Daoy (cell line): ENCODE measurements around the gene SC5D. TPM values are rescaled to one million over a fixed set of nuclear protein-coding genes. Genes with fewer than 3 reads are reported as not detected.

ENCODE experiments used
- DNase-seq: peaks from one replicate; pipeline ENCODE4 v3.0.0-alpha.2; 2015; ENCODE audit warnings: low read depth
- total RNA-seq: library from RNA; depleted of rRNA; stranded (reverse); fragments of >200 nt; shearing (Covaris generic); gene quantifications from 2 replicates; pipeline ENCODE4 v1.2.3, GENCODE V29; 2014

The SC5D gene
- total RNA-seq, 1 experiment from 2014 or later: 39.3 TPM

GRCh38 chr11:121291896-121292494 is 576 bp upstream of the SC5D start:
- peak; percentile 4 for DNase-seq

DNA sequence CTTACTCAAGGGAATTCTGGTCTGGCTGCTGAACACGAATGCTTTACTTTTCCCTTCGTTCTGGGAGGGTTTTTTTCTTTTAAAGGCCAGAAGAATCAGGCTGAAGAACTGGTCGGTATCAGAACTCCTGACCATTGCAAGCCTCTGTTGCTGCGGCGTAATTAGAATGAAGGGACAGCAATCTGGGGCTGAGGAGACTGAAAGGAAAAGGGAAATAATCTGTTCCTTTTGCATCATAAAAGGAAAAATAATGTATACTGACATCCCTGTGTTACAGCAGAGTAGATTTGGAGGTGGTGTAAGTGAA is 670 bp downstream of the SC5D start:
- DNase-seq: no peak

GRCh38 chr11:121295246-121296029 is 2.9 kb downstream of the SC5D start:
- DNase-seq: no peak

- DNase-seq: no peak
Measured at GRCh38 chr11:121297872-121298271, 5.3 kb downstream of the SC5D start.

GRCh38 chr11:121298774-121299173 is 6.2 kb downstream of the SC5D start:
- DNase-seq: no peak

GRCh38 chr11:121299417-121299816 is 6.8 kb downstream of the SC5D start:
- DNase-seq: no peak

- no peak for DNase-seq
Measured at GRCh38 chr11:121300313-121300971, 7.9 kb downstream of the SC5D start.

DNA sequence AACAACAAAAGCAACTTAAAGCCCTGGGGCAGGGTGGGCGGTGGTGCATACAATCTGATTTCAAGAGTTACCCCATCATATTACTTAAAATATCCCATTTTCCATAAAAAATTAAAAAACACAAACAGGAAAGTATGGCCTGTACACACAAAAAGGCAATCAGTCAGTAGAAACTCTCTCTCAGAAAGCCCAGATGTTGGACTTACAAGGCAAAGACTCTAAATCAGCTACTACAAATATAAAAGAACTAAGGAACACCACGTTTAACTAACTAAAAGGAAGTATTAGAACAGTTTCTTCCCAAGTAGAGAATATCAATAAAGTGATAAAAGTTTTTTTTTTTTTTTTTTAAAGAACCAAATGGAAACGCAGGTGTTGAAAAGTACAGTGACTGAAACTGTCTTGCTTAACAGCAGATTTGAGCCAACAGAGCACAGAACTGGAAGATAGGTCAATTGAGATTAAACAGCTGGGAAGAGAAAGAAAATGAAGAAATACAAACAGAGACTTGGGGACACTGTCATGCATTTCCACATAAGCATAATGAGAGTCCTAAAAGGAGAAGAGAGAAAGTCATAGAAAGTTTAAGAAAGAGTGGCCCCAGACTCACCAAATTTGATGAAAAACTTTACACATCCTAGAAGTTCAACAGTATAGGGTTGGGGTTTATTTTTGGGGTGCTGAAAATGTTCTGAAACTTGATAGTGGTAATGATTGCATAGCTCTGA is 8.6 kb downstream of the SC5D start:
- DNase-seq: no peak

DNA sequence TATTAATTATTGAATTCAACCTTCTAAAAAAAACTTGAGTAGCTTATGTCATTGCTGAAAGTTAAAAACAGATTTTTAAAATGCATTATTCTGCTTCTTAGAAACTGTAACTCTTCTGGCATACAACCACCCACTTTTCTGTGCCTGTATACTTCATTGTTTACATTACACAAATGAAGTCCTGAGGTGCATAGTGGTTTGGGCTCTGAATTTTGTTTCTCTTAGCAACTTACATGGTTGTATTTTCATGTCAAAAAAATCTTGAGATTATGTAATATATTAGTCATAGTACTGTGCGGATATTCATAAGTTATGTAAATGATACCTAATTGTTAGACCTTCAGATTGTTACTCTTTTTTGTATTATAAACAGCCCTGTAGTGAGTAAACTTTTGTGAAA is 12.2 kb downstream of the SC5D start:
- no peak for DNase-seq

DNA sequence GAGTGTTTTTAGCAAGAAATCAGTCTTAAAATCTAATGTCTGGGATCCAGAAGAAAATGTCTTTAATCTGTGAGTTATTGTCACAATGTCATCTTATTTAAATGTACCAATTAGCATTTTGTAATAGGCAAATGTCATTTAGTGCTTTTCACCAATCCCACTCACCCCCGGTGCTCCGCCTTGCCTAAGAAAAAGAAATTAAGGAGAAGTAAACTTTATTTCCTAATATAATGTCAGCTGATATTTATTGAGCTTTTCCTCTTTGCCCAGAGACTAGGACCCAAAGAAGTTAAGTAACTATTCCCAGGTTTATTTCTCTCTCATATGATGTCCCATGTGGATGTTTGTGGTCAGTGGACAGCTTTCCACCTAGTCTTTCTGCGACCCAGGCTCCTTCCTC is 16.2 kb downstream of the SC5D start:
- DNase-seq: no peak

GRCh38 chr11:121309688-121310087 is 17.1 kb downstream of the SC5D start:
- no peak for DNase-seq

- DNase-seq: no peak
Measured at GRCh38 chr11:121310908-121311307, 18.3 kb downstream of the SC5D start.

DNA sequence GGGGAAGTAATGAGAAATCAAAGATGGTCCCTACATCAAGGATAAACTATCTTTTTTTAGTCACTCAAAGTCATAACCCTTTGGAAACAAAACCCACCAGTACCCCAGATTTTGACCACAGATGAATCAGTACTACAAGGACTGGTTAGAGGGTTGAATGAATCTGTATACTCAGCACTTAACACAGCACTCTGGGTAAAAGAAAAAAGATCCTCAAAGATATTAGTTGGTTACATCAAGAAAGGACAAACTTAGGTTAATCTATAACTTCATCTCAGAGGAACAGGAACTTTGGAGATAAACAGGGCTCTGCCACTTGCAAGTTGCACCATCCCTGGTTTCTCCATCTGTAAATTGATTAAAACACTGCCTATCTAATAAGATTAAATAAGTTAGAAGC is 18.8 kb downstream of the SC5D start:
- no peak for DNase-seq

DNA sequence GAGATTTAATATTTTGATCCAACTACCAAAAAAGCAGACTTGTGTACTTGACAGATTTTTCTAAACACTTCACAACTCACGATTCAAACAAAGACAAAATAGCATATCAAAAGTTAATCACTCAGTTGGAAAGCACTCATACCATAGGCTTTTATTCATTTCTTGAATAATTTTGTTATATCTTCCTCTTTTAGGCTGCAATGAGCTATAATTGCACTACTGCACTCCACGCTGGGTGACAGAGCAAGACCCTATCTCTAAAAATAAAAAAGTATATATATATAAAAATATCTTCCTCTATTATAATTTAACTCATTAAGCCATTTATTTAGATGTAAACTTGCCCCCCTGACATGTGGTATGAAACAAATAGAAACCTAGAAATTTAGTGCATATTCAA is 19.9 kb downstream of the SC5D start:
- no peak for DNase-seq

DNA sequence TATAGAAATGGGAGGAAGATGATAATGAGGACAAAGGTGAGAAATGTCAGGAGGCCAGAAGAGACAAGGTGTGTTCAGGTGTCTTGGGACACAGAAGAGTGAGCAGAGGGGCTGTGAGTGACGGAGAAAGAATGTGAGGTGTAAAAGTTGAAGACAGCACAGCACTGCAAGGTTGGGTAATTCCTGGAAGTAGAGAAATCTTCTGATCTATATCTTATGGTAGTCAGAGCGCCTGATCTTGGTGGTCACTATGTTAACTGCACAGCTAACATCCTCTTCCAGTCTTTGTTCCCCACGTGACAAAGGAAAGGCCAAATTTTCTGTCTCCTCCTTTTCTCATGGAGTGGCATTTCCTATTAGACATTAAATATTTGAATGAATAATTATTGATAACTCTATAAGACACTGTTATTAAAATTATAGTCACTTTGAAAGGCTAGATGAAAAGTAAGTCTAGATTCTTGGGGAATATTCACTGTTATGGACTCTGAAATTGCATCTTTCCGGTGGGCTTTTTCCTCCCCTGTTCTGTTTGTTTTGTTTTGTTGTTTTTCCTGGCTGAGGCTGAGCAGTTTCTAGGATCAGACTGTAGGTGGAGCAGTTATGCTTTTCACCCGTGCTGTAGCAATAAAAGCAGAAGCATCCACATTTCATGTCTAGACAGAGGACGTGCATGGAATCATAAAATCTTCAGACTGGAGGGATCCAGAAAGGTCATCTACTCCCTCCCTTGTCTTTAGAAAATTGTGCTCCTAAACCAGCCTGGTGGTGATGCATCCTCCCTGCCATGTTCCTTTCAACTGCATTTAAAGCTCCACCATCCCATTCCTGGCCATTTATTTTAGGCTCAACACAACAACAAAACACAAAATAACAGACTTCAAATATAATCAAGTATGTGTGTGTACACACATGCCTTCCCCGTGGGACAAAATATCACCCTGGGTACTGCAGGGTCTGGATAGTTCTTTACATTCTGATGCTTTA is 26.6 kb downstream of the SC5D start:
- DNase-seq: peak; percentile 37

- DNase-seq: peak; percentile 19
Measured at GRCh38 chr11:121321614-121322243, 29.2 kb downstream of the SC5D start.

GRCh38 chr11:121323046-121323607 is 30.6 kb downstream of the SC5D start:
- DNase-seq: no peak

GRCh38 chr11:121326230-121326629 is 33.7 kb downstream of the SC5D start:
- no peak for DNase-seq

- DNase-seq: no peak
Measured at GRCh38 chr11:121327553-121327952, 35.0 kb downstream of the SC5D start.

DNA sequence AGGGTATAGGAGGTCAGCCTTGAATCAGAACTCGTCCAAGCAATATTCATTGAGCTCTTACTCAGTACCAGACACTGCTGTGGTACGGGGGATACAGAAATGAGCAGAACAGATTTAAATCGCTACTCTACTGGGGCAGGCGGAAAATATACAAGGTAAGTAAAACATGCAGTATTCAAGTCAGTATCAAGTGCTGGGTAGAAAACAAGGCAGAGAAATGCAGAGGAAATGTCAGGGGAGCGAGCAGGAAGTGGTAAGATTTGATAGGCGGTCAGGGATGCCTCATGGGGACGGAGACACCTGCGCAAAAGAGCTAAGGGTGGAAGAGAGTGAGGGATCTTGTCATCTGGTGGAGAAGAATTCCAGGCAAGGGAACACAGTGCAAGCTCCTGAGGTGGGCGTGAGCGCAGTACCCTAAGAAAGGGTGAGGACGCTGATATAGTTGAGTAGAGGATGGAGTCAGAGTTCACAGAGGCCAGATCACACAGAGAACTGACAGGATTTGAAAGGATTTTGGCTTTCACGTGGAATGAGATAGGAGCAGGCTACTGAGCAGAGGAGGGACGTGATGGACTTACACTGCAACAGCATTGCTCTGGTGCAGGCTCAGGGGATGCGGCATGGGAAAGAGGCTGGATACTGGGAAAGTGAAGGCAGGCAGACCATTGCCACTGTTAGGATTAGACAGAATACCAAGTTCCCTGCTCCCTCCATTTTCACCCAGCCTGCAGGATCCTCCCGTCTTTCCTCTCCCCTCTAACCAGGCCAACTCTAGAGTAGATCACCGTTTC is 35.8 kb downstream of the SC5D start:
- no peak for DNase-seq
